ENCODE results near the gene SLC25A39.
"Not testable (repeated sequence)": the region's sequence is repeated elsewhere in the genome, so short reads cannot be mapped to it uniquely, and the experiment has no call there.

Gene SLC25A39

GRCh38 chr17:44324571-44325275 lies at the start of gene SLC25A39:
TSS of gene SLC25A39 (minus strand) at chr17:44324823. CDS start at chr17:44323562, 1,261 bp downstream.
- in situ Hi-C loops (cut with MboI; ENCODE audit: low sequenced_read_pairs) = loop anchor here (10.0 kb wide), 1 partner anchor 100 kb away; no protein-coding TSS in a partner anchor

GRCh38 chr17:44372036-44372435 lies 47.4 kb upstream of the SLC25A39 start:
- in situ Hi-C loops (cut with MboI; ENCODE audit: low sequenced_read_pairs) = no loop called here

GRCh38 chr17:44369414-44370023 lies 44.9 kb upstream of the SLC25A39 start:
- in situ Hi-C loops (cut with MboI; ENCODE audit: low sequenced_read_pairs) = not testable (repeated sequence)

GRCh38 chr17:44368391-44369243 lies 44.0 kb upstream of the SLC25A39 start:
- in situ Hi-C loops (cut with MboI; ENCODE audit: low sequenced_read_pairs) = not testable (repeated sequence)

GRCh38 chr17:44367231-44367979 lies 42.8 kb upstream of the SLC25A39 start:
- in situ Hi-C loops (cut with MboI; ENCODE audit: low sequenced_read_pairs) = no loop called here

GRCh38 chr17:44365051-44365450 lies 40.4 kb upstream of the SLC25A39 start:
- in situ Hi-C loops (cut with MboI; ENCODE audit: low sequenced_read_pairs) = not testable (repeated sequence)

GRCh38 chr17:44363613-44364159 lies 39.1 kb upstream of the SLC25A39 start, which contains the start of gene FAM171A2:
TSS of gene FAM171A2 (minus strand) at chr17:44363853. CDS start at chr17:44363714, 139 bp downstream.
- in situ Hi-C loops (cut with MboI; ENCODE audit: low sequenced_read_pairs) = no loop called here

GRCh38 chr17:44362949-44363612 lies 38.5 kb upstream of the SLC25A39 start:
- in situ Hi-C loops (cut with MboI; ENCODE audit: low sequenced_read_pairs) = no loop called here

GRCh38 chr17:44362459-44362948 lies 37.9 kb upstream of the SLC25A39 start:
- in situ Hi-C loops (cut with MboI; ENCODE audit: low sequenced_read_pairs) = no loop called here

GRCh38 chr17:44361292-44362260 lies 37.0 kb upstream of the SLC25A39 start:
- in situ Hi-C loops (cut with MboI; ENCODE audit: low sequenced_read_pairs) = no loop called here

- in situ Hi-C loops (cut with MboI; ENCODE audit: low sequenced_read_pairs) = no loop called here
Observed at GRCh38 chr17:44360826-44361225, 36.2 kb upstream of the SLC25A39 start.

GRCh38 chr17:44360144-44360533 lies 35.5 kb upstream of the SLC25A39 start:
- in situ Hi-C loops (cut with MboI; ENCODE audit: low sequenced_read_pairs) = no loop called here

GRCh38 chr17:44359458-44360143 lies 35.0 kb upstream of the SLC25A39 start:
- in situ Hi-C loops (cut with MboI; ENCODE audit: low sequenced_read_pairs) = no loop called here

GRCh38 chr17:44359006-44359405 lies 34.4 kb upstream of the SLC25A39 start:
- in situ Hi-C loops (cut with MboI; ENCODE audit: low sequenced_read_pairs) = no loop called here

GRCh38 chr17:44358066-44358465 lies 33.4 kb upstream of the SLC25A39 start:
- in situ Hi-C loops (cut with MboI; ENCODE audit: low sequenced_read_pairs) = no loop called here

- in situ Hi-C loops (cut with MboI; ENCODE audit: low sequenced_read_pairs) = no loop called here
Observed at GRCh38 chr17:44356241-44356640, 31.6 kb upstream of the SLC25A39 start.

GRCh38 chr17:44355642-44356099 lies 31.0 kb upstream of the SLC25A39 start:
- in situ Hi-C loops (cut with MboI; ENCODE audit: low sequenced_read_pairs) = no loop called here

All from HL-60/S4 treated with retinoic acid at 250 ng/mL for 4 days and 3 days (cell line).